ENCODE results near the gene TLN1.

TLN1 gene

DNA sequence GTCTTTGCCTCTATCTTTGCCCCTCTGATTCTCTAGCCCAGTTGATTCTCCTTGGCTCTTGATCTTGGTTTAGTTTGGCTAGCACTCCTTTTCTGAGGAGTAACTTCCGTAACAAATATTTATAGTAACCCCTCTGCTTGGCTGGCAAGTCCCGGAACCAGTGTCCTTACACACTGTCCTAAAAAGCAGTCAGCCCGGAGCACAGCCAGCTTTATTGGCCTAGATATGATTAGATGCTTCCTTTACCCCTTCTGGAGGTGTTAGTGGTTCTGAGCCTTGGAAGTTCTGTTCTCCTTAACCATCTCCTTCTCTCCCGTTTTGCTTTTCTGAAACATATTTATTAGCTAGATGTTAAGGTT is 39.1 kb upstream of the TLN1 start:
- H3K27ac ChIP-seq, result peak overlapping the region; percentile 85
- no peak for TF ChIP-seq ZFX (IDR thresholded peaks at IDR 0.05; ENCODE audit: borderline replicate concordance)
- TF ChIP-seq, protein P1, sequence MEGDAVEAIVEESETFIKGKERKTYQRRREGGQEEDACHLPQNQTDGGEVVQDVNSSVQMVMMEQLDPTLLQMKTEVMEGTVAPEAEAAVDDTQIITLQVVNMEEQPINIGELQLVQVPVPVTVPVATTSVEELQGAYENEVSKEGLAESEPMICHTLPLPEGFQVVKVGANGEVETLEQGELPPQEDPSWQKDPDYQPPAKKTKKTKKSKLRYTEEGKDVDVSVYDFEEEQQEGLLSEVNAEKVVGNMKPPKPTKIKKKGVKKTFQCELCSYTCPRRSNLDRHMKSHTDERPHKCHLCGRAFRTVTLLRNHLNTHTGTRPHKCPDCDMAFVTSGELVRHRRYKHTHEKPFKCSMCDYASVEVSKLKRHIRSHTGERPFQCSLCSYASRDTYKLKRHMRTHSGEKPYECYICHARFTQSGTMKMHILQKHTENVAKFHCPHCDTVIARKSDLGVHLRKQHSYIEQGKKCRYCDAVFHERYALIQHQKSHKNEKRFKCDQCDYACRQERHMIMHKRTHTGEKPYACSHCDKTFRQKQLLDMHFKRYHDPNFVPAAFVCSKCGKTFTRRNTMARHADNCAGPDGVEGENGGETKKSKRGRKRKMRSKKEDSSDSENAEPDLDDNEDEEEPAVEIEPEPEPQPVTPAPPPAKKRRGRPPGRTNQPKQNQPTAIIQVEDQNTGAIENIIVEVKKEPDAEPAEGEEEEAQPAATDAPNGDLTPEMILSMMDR (IDR thresholded peaks at IDR 0.05), result no peak

DNA sequence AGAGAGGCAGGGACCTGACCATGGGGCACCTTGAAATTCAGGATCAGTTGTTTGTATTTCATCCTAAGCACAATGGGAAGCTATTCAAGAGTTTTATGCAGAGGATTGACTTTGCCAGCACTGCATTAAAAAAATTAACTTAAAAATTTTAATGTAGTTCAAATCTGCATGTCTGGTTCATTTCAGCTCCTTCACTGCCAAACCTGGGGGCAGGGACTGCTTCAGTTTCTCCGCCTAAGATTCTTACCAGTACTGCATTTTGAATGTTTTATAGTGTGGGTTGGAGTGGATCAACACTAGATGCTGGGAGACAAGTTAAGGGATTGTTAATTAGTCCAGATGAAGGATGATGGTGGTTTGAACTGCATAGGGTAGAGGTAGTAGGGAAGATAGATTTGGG is 37.8 kb upstream of the TLN1 start:
- no peak overlapping the region for H3K27ac ChIP-seq
- TF ChIP-seq ZFX (IDR thresholded peaks at IDR 0.05; ENCODE audit: borderline replicate concordance), result no peak
- TF ChIP-seq, protein P1 (IDR thresholded peaks at IDR 0.05), result no peak

DNA sequence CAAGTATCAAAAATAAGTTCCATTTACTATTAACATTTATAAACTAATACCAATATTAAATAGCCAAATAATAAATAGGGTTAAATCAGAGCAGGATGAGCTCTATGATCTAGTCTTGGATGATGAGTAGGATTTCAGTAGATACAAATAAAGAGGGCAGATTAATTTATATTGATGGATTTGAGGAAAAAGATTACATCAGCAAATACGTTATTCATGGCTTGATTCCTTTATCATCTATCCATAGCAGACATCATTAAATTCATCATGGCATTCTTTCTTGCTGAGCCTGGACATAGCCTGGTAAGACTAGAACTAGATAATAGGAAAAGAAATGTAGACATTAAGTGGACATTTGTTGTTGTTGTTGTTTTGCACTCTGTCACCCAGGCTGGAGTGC is 35.5 kb upstream of the TLN1 start:
- H3K27ac ChIP-seq, result no peak overlapping the region
- TF ChIP-seq, protein P1 (IDR thresholded peaks at IDR 0.05), result no peak
- TF ChIP-seq ZFX (IDR thresholded peaks at IDR 0.05; ENCODE audit: borderline replicate concordance), result no peak

DNA sequence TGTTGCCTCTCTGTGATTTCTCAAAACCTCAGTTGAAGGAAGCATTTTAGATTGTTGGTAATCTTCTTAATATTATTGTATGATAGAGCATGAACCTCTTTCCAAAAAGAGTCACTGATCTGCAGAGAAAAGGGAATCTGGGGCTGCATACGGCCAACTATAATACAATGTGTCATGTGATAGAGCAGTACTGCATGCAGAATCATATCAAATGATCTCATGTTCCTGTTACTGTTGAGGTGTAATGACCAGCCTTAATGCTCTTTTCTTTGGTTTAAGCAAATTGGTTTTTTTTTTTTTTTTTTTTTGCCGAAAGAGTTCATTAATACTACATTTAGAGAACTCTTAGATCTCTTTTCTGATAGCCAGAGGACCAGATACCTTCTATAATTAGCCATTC is 35.0 kb upstream of the TLN1 start:
- H3K27ac ChIP-seq, result no peak overlapping the region
- TF ChIP-seq ZFX (IDR thresholded peaks at IDR 0.05; ENCODE audit: borderline replicate concordance), result no peak
- TF ChIP-seq, protein P1 (IDR thresholded peaks at IDR 0.05), result no peak

DNA sequence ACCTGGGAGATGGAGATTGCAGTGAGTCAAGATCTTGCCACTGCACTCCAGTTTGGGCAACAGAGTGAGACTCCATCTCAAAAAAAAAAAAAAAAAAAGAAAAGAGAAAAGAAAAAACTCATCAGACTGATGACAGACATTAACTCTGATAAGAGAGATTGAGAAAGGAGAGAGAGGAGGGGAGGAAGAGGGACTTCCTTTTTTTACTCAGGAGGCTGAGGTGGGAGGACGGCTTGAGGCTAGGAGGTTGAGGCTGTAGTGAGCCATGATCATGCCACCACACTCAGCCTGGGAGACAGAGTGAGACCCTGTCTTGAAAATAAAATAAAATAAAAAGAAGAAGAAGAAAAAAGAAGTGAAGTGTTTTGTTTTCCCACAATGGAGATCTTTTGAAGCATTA is 31.8 kb upstream of the TLN1 start:
- no peak for TF ChIP-seq ZFX (IDR thresholded peaks at IDR 0.05; ENCODE audit: borderline replicate concordance)
- TF ChIP-seq, protein P1 (IDR thresholded peaks at IDR 0.05), result no peak
- no peak overlapping the region for H3K27ac ChIP-seq

DNA sequence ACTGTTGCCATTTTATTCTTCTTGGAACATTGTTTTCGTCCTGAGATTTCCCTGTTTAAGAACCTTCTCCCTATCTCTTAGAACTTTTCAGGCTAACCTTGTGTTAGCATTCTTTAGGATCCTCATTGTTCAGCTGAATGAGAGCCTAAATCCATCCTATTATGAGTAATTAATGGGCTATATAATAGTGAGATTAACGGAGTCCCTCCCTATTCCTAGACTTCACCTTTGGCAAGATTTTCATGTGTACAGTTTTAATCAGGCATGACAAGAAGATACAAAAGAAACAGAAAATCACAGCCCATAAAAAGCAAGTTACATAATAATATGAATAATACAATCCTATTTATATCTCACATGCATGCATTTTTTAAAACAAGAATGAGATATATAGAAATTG is 31.2 kb upstream of the TLN1 start:
- H3K27ac ChIP-seq, result no peak overlapping the region
- no peak for TF ChIP-seq ZFX (IDR thresholded peaks at IDR 0.05; ENCODE audit: borderline replicate concordance)
- TF ChIP-seq, protein P1 (IDR thresholded peaks at IDR 0.05), result no peak

DNA sequence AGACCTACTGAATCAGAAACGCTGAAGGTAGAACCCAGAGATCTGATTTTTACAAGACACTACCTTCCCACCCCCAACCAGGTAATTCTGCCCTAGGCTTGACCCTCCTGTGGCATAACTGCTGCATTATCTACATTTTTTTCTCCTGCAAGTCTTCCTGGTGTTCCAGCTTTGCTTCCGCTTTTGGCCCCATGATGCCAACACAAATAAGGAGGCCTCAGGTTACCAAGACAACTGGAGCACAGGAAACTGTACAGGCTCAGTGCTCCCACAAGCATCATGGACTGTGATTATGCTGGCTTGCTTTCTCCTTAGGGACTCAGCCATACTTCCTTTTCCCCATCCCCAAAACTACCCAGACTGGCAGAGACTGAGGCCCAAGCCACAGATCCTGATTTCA is 28.7 kb upstream of the TLN1 start:
- TF ChIP-seq, protein P1 (IDR thresholded peaks at IDR 0.05), result no peak
- no peak overlapping the region for H3K27ac ChIP-seq

Measured in 22Rv1 (cell line).